ENCODE data around the gene KCNIP1. TPM values are rescaled to one million over a fixed set of nuclear protein-coding genes. Genes with fewer than 3 reads are reported as not detected.

Gene KCNIP1
- polyA plus RNA-seq, 1 donor from 2014 or later, result 13.8 TPM

GRCh38 chr5:170622933-170623332, 119.1 kb downstream of the KCNIP1 start:
- Histone ChIP-seq H3K9ac (ENCODE audit: low read length) (no peak overlapping the region), H3K27ac (ENCODE audit: low read length) (no peak overlapping the region), H2AFZ (ENCODE audit: low read depth, low read length) (no peak overlapping the region), H3K4me3 (ENCODE audit: low read length) (no peak overlapping the region), H3K79me2 (replicated peaks; ENCODE audit: insufficient read depth, low read length) (no peaks in the 10 kb centered on the region), H4K20me1 (ENCODE audit: insufficient read depth) (no peaks in the 10 kb centered on the region), H3K36me3 (ENCODE audit: insufficient read depth, low read length) (no peaks in the 10 kb centered on the region), H3K4me2 (ENCODE audit: low read length) (no peak overlapping the region), H3K9me2 (ENCODE audit: insufficient read depth, low read length) (no peaks in the 10 kb centered on the region), H3K9me3 (ENCODE audit: low read length) (no peaks in the 10 kb centered on the region), H3K27me3 (ENCODE audit: insufficient read depth, low read depth, low read length) (no peaks in the 10 kb centered on the region), H3F3A (ENCODE audit: insufficient read depth, low read length, poor library complexity, severe bottlenecking) (no peaks in the 10 kb centered on the region)
- TF ChIP-seq POLR2AphosphoS5 (IDR thresholded peaks at IDR 0.05), result no peak
- no peak for TF ChIP-seq SMC3 (conservative IDR thresholded peaks at IDR 0.05; ENCODE audit: poor library complexity)
- no peak for TF ChIP-seq TAF1 (IDR thresholded peaks at IDR 0.05; ENCODE audit: low read depth)
- TF ChIP-seq EP300 (conservative IDR thresholded peaks at IDR 0.05; ENCODE audit: poor library complexity, severe bottlenecking), result no peak
- TF ChIP-seq EZH2 (IDR thresholded peaks at IDR 0.05; ENCODE audit: borderline replicate concordance, insufficient read depth, low read length, poor library complexity, severe bottlenecking), result no peak
- no peak for TF ChIP-seq REST (IDR thresholded peaks at IDR 0.05; ENCODE audit: borderline replicate concordance)
- no peak for TF ChIP-seq RAD21 (conservative IDR thresholded peaks at IDR 0.05)
- TF ChIP-seq MXI1 (conservative IDR thresholded peaks at IDR 0.05; ENCODE audit: poor library complexity, severe bottlenecking), result no peak
- no peak for TF ChIP-seq CTCF (IDR thresholded peaks at IDR 0.05; ENCODE audit: poor library complexity, severe bottlenecking)

- H3K27me3 ChIP-seq (ENCODE audit: insufficient read depth, low read depth, low read length), result no peaks in the 10 kb centered on the region
- H3F3A ChIP-seq (ENCODE audit: insufficient read depth, low read length, poor library complexity, severe bottlenecking), result no peaks in the 10 kb centered on the region
- H3K9me3 ChIP-seq (ENCODE audit: low read length), result no peaks in the 10 kb centered on the region
- no peaks in the 10 kb centered on the region for H3K79me2 ChIP-seq (replicated peaks; ENCODE audit: insufficient read depth, low read length)
- TF ChIP-seq RAD21 (conservative IDR thresholded peaks at IDR 0.05) (peak; percentile 57), TAF1 (IDR thresholded peaks at IDR 0.05; ENCODE audit: low read depth) (no peak), EZH2 (IDR thresholded peaks at IDR 0.05; ENCODE audit: borderline replicate concordance, insufficient read depth, low read length, poor library complexity, severe bottlenecking) (no peak), MXI1 (conservative IDR thresholded peaks at IDR 0.05; ENCODE audit: poor library complexity, severe bottlenecking) (no peak), SMC3 (conservative IDR thresholded peaks at IDR 0.05; ENCODE audit: poor library complexity) (peak; percentile 58), CTCF (IDR thresholded peaks at IDR 0.05; ENCODE audit: poor library complexity, severe bottlenecking) (peak; percentile 49)
- no peak overlapping the region for H3K4me2 ChIP-seq (ENCODE audit: low read length)
- no peaks in the 10 kb centered on the region for H4K20me1 ChIP-seq (ENCODE audit: insufficient read depth)
- H3K36me3 ChIP-seq (ENCODE audit: insufficient read depth, low read length), result no peaks in the 10 kb centered on the region
- H3K9ac ChIP-seq (ENCODE audit: low read length), result no peak overlapping the region
- H3K4me3 ChIP-seq (ENCODE audit: low read length), result no peak overlapping the region
- H3K27ac ChIP-seq (ENCODE audit: low read length), result peak overlapping the region; percentile 35
- H2AFZ ChIP-seq (ENCODE audit: low read depth, low read length), result no peak overlapping the region
- H3K9me2 ChIP-seq (ENCODE audit: insufficient read depth, low read length), result no peaks in the 10 kb centered on the region
These were observed 119.9 kb downstream of the KCNIP1 start for GRCh38 chr5:170623576-170624181.
